Duodenal mucosa (tissue), 2 donors: ENCODE data around the gene CRB2.

Source experiments
- H3K27ac ChIP-seq: one replicate; pipeline ENCODE4 v1.7.0; 2013; ENCODE audit warnings: low read depth, low read length
- H3K27me3 ChIP-seq, 2 donors: one replicate each; pipeline ENCODE4 v1.7.0; 2013; ENCODE audit warnings: low read length in 2 of 2, control low read depth in 1 of 2; ENCODE audit not compliant: insufficient read depth in 2 of 2, control insufficient read depth in 1 of 2
- H3K36me3 ChIP-seq, 2 donors: one replicate each; pipeline ENCODE4 v1.7.0; 2013; ENCODE audit warnings: low read length in 2 of 2, control low read depth in 1 of 2; ENCODE audit not compliant: insufficient read depth in 2 of 2, control insufficient read depth in 1 of 2
- H3K4me1 ChIP-seq, 2 donors: one replicate each; pipeline ENCODE4 v1.7.0; 2013; ENCODE audit warnings: low read length in 2 of 2, control low read depth in 1 of 2; ENCODE audit not compliant: insufficient read depth in 2 of 2, control insufficient read depth in 1 of 2
- H3K4me3 ChIP-seq, 2 donors: one replicate each; pipeline ENCODE4 v1.7.0; 2013; ENCODE audit warnings: low read length in 2 of 2, low read depth in 1 of 2
- H3K9ac ChIP-seq, 2 donors: one replicate each; pipeline ENCODE4 v1.7.0; 2013; ENCODE audit warnings: low read length in 2 of 2, low read depth in 1 of 2
- H3K9me3 ChIP-seq, 2 donors: one replicate each; pipeline ENCODE4 v1.7.0; 2013; ENCODE audit warnings: low read length in 2 of 2, control low read depth in 1 of 2; ENCODE audit not compliant: control insufficient read depth in 1 of 2

CRB2 gene

GRCh38 chr9:123356851-123357742, 1.1 kb downstream of the CRB2 start:
- Histone ChIP-seq H3K9me3 (no peaks in the 10 kb centered on the region), H3K27ac (no peak overlapping the region), H3K27me3 (no peaks in the 10 kb centered on the region), H3K4me3 (no peak overlapping the region), H3K36me3 (no peaks in the 10 kb centered on the region), H3K4me1 (peaks cover 18 to 20% of the 10 kb centered on the region in 2 donors), H3K9ac (no peak overlapping the region)

- Histone ChIP-seq H3K36me3 (no peaks in the 10 kb centered on the region), H3K27me3 (no peaks in the 10 kb centered on the region), H3K4me3 (no peak overlapping the region), H3K4me1 (peaks cover 18 to 20% of the 10 kb centered on the region in 2 donors), H3K9me3 (no peaks in the 10 kb centered on the region), H3K9ac (no peak overlapping the region), H3K27ac (no peak overlapping the region)
Measured at GRCh38 chr9:123357743-123358059, 1.7 kb downstream of the CRB2 start.

GRCh38 chr9:123358181-123358905, 2.3 kb downstream of the CRB2 start:
- H3K4me3 ChIP-seq = no peak overlapping the region
- H3K27ac ChIP-seq = no peak overlapping the region
- peaks cover 18 to 20% of the 10 kb centered on the region in 2 donors for H3K4me1 ChIP-seq
- H3K27me3 ChIP-seq = no peaks in the 10 kb centered on the region
- H3K36me3 ChIP-seq = no peaks in the 10 kb centered on the region
- no peaks in the 10 kb centered on the region for H3K9me3 ChIP-seq
- no peak overlapping the region for H3K9ac ChIP-seq

GRCh38 chr9:123359106-123359505, 3.1 kb downstream of the CRB2 start:
- Histone ChIP-seq H3K4me3 (no peak overlapping the region), H3K27me3 (no peaks in the 10 kb centered on the region), H3K9ac (no peak overlapping the region)

GRCh38 chr9:123359546-123359945, 3.5 kb downstream of the CRB2 start:
- Histone ChIP-seq H3K36me3 (no peaks in the 10 kb centered on the region), H3K9ac (no peak overlapping the region), H3K4me1 (peaks cover 15 to 18% of the 10 kb centered on the region in 2 donors), H3K27me3 (no peaks in the 10 kb centered on the region), H3K27ac (no peak overlapping the region), H3K4me3 (no peak overlapping the region), H3K9me3 (no peaks in the 10 kb centered on the region)

More at GRCh38 chr9:123359106-123359505, 3.1 kb downstream of the CRB2 start:
- Histone ChIP-seq H3K27ac (no peak overlapping the region), H3K36me3 (no peaks in the 10 kb centered on the region), H3K4me1 (peaks cover 15 to 18% of the 10 kb centered on the region in 2 donors), H3K9me3 (no peaks in the 10 kb centered on the region)

GRCh38 chr9:123360161-123361085, 4.4 kb downstream of the CRB2 start:
- Histone ChIP-seq H3K9ac (no peak overlapping the region), H3K27ac (no peak overlapping the region), H3K27me3 (no peaks in the 10 kb centered on the region), H3K4me3 (no peak overlapping the region), H3K4me1 (peaks cover 15 to 18% of the 10 kb centered on the region in 2 donors), H3K9me3 (no peaks in the 10 kb centered on the region), H3K36me3 (no peaks in the 10 kb centered on the region)

GRCh38 chr9:123361086-123361730, 5.2 kb downstream of the CRB2 start:
- Histone ChIP-seq H3K4me1 (peaks cover 15 to 18% of the 10 kb centered on the region in 2 donors), H3K27ac (no peak overlapping the region), H3K36me3 (no peaks in the 10 kb centered on the region), H3K4me3 (no peak overlapping the region), H3K9me3 (no peaks in the 10 kb centered on the region), H3K9ac (no peak overlapping the region), H3K27me3 (no peaks in the 10 kb centered on the region)

GRCh38 chr9:123361731-123362510, 5.9 kb downstream of the CRB2 start:
- Histone ChIP-seq H3K36me3 (no peaks in the 10 kb centered on the region), H3K9ac (no peak overlapping the region), H3K4me3 (no peak overlapping the region), H3K27ac (no peak overlapping the region), H3K4me1 (peaks cover 15 to 18% of the 10 kb centered on the region in 2 donors), H3K27me3 (no peaks in the 10 kb centered on the region), H3K9me3 (no peaks in the 10 kb centered on the region)

GRCh38 chr9:123362856-123363255, 6.9 kb downstream of the CRB2 start:
- H3K4me1 ChIP-seq = peaks cover 15 to 18% of the 10 kb centered on the region in 2 donors
- H3K9me3 ChIP-seq = no peaks in the 10 kb centered on the region
- no peaks in the 10 kb centered on the region for H3K36me3 ChIP-seq
- H3K27ac ChIP-seq = no peak overlapping the region
- no peak overlapping the region for H3K4me3 ChIP-seq
- H3K27me3 ChIP-seq = no peaks in the 10 kb centered on the region
- H3K9ac ChIP-seq = no peak overlapping the region
